Activated CD4-positive, alpha-beta T cell treated with anti-CD3 and anti-CD28 coated beads for 36 hours (primary cell): ENCODE measurements around the gene DST. TPM values are rescaled to one million over a fixed set of nuclear protein-coding genes. Genes with fewer than 3 reads are reported as not detected.

Experiments used
- ATAC-seq: fragments of 200-7000 bp; cut with Tn5 transposase; one replicate; pipeline ENCODE4 v1.10.0; 2021; ENCODE audit warnings: mild to moderate bottlenecking, moderate library complexity
- CTCF ChIA-PET: fragments of 350-600 bp; sonication (Branson Sonifier 250); formaldehyde crosslinking; loops from one replicate; lab custom pipeline; 2021; ENCODE audit warnings: antibody characterized with exemption; lab: Charles Lee
- POLR2A ChIA-PET: fragments of 350-600 bp; sonication (Branson Sonifier 250); formaldehyde crosslinking; loops from one replicate; lab custom pipeline; 2021; ENCODE audit warnings: antibody characterized with exemption, inconsistent platforms; lab: Charles Lee
- DNase-seq: peaks from one replicate; pipeline ENCODE4 v3.0.0-alpha.2; 2020
- H3K27ac Mint-ChIP-seq: one replicate; pipeline ENCODE4 v1.8.0; 2021; ENCODE audit warnings: mixed read lengths
- H3K27me3 Mint-ChIP-seq: one replicate; pipeline ENCODE4 v1.8.0; 2021; ENCODE audit warnings: mixed read lengths
- H3K36me3 Mint-ChIP-seq: one replicate; pipeline ENCODE4 v1.8.0; 2021; ENCODE audit warnings: low read depth, mixed read lengths
- H3K4me1 Mint-ChIP-seq: one replicate; pipeline ENCODE4 v1.8.0; 2021; ENCODE audit warnings: mixed read lengths
- H3K4me3 Mint-ChIP-seq: one replicate; pipeline ENCODE4 v1.8.0; 2021; ENCODE audit warnings: mild to moderate bottlenecking, moderate library complexity, mixed read lengths
- H3K9me3 Mint-ChIP-seq: one replicate; pipeline ENCODE4 v1.8.0; 2021; ENCODE audit warnings: low read depth, mixed read lengths
- intact Hi-C, 2 experiments: fragments of 100-400 bp; cut with DNase I in 1 of 2; cut with micrococcal nuclease in 1 of 2; formaldehyde crosslinking; loops; one replicate each; pipeline versions ENCODE4 v1.14.2 to v1.15.1; 2022 to 2024; cut with DNase I, micrococcal nuclease
- total RNA-seq, 2 experiments: library from RNA; stranded (reverse); gene quantifications; one replicate each; pipeline ENCODE4 v1.2.3, GENCODE V29; 2021

The DST gene
- total RNA-seq, 2 experiments from 2014 or later = 6.7 to 6.8 TPM

GRCh38 chr6:56620229-56620868 lies 22.3 kb downstream of the DST start:
- Mint-ChIP-seq H3K27ac (no peak overlapping the region), H3K36me3 (no peaks in the 10 kb centered on the region), H3K4me3 (no peak overlapping the region), H3K27me3 (no peaks in the 10 kb centered on the region), H3K9me3 (no peaks in the 10 kb centered on the region), H3K4me1 (no peaks in the 10 kb centered on the region)
- CTCF ChIA-PET = interaction anchor here (0.7 to 2.9 kb wide), 6 partner anchors 8 to 112 kb away, joined by 3 to 15 read pairs (median 5); no protein-coding TSS in a partner anchor
- ATAC-seq (no peak), DNase-seq (no peak)
- POLR2A ChIA-PET = no interaction called here
- intact Hi-C loops = no loop called here

DNA sequence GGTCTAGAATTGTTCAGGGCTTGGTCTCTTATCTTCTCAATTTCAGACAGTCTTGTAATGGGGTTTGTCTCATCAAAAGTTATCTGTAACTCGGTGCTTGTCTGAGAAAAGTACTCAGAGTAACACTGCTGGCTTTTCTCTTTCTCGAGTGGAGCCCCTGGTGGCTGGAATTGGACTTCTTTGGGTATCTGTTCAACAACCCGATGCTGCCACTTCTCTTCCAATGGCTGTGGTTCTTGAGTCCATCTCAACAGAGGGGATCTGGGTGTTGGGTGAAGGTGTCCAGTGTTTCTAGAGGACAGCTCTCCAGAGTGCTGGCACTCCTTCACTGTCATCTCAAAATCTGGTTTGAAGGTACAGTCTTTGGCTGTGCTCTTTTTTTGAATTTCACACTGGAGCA lies 24.6 kb downstream of the DST start:
- ATAC-seq (no peak), DNase-seq (peak; percentile 9)
- ChIA-PET POLR2A (no interaction called here), CTCF (interaction anchor here (1.0 to 2.9 kb wide), 5 partner anchors 9 to 23 kb away, joined by 4 to 15 read pairs (median 5); no protein-coding TSS in a partner anchor)
- H3K27ac Mint-ChIP-seq = no peak overlapping the region
- no peaks in the 10 kb centered on the region for H3K9me3 Mint-ChIP-seq
- intact Hi-C loops = no loop called here
- no peaks in the 10 kb centered on the region for H3K4me1 Mint-ChIP-seq
- no peaks in the 10 kb centered on the region for H3K36me3 Mint-ChIP-seq
- H3K27me3 Mint-ChIP-seq = peaks cover 5% of the 10 kb centered on the region
- no peak overlapping the region for H3K4me3 Mint-ChIP-seq

GRCh38 chr6:56616967-56617366 lies 25.7 kb downstream of the DST start:
- DNase-seq (no peak), ATAC-seq (no peak)
- CTCF ChIA-PET = interaction anchor here (1.2 kb wide), 1 partner anchor 19 kb away, joined by 3 read pairs; no protein-coding TSS in a partner anchor
- H3K4me3 Mint-ChIP-seq = no peak overlapping the region
- intact Hi-C loops = no loop called here
- no peaks in the 10 kb centered on the region for H3K36me3 Mint-ChIP-seq
- POLR2A ChIA-PET = no interaction called here
- no peaks in the 10 kb centered on the region for H3K4me1 Mint-ChIP-seq
- H3K9me3 Mint-ChIP-seq = no peaks in the 10 kb centered on the region
- H3K27ac Mint-ChIP-seq = no peak overlapping the region
- peaks cover 5% of the 10 kb centered on the region for H3K27me3 Mint-ChIP-seq

GRCh38 chr6:56613247-56613851 lies 29.3 kb downstream of the DST start:
- no peaks in the 10 kb centered on the region for H3K4me1 Mint-ChIP-seq
- no peak overlapping the region for H3K27ac Mint-ChIP-seq
- H3K9me3 Mint-ChIP-seq = no peaks in the 10 kb centered on the region
- ChIA-PET CTCF (interaction anchor here (0.9 kb wide), 1 partner anchor 13 kb away, joined by 3 read pairs; no protein-coding TSS in a partner anchor), POLR2A (no interaction called here)
- H3K27me3 Mint-ChIP-seq = peaks cover 5% of the 10 kb centered on the region
- intact Hi-C loops = no loop called here
- DNase-seq (no peak), ATAC-seq (no peak)
- no peak overlapping the region for H3K4me3 Mint-ChIP-seq
- H3K36me3 Mint-ChIP-seq = no peaks in the 10 kb centered on the region

DNA sequence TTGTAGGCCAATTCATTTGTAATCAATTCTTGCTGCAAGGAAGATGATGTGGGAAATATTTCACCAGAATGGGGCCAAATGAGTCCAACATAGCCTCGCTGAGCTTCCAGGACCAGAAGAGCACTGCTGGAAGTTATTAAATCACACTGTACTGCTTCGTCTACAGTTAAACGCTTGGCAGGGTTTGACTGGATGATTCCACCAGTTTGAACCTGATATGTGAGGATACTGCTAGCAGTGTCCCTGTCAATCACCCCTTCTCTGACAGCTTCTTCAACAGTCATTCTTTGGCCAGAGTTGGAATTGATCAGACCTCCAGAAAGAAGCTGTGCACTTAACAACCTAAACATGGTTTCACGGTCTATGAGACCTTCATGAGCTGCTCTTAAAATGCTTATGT lies 34.4 kb downstream of the DST start:
- Mint-ChIP-seq H3K27ac (no peak overlapping the region), H3K9me3 (no peaks in the 10 kb centered on the region), H3K27me3 (peaks cover 12% of the 10 kb centered on the region), H3K4me3 (no peak overlapping the region), H3K36me3 (no peaks in the 10 kb centered on the region), H3K4me1 (peaks cover 34% of the 10 kb centered on the region)
- CTCF ChIA-PET = interaction anchor here (1.4 to 3.5 kb wide), 3 partner anchors 9 to 14 kb away, joined by 3 to 15 read pairs (median 15); no protein-coding TSS in a partner anchor
- POLR2A ChIA-PET = no interaction called here
- no peak for DNase-seq
- no peak for ATAC-seq
- intact Hi-C loops = loop anchor here in 1 of 2 experiments (5.0 kb wide), 1 partner anchor 741 kb away; no protein-coding TSS in a partner anchor

GRCh38 chr6:56607111-56607752 lies 35.5 kb downstream of the DST start:
- ATAC-seq (peak; percentile 52), DNase-seq (no peak)
- intact Hi-C loops = loop anchor here in 1 of 2 experiments (5.0 kb wide), 1 partner anchor 740 kb away; no protein-coding TSS in a partner anchor
- H3K4me3 Mint-ChIP-seq = no peak overlapping the region
- H3K9me3 Mint-ChIP-seq = no peaks in the 10 kb centered on the region
- no peak overlapping the region for H3K27ac Mint-ChIP-seq
- H3K27me3 Mint-ChIP-seq = peaks cover 10% of the 10 kb centered on the region
- ChIA-PET POLR2A (interaction anchor here (1.2 kb wide), 1 partner anchor 13 kb away, joined by 5 read pairs; no protein-coding TSS in a partner anchor), CTCF (interaction anchor here (1.4 to 3.5 kb wide), 3 partner anchors 7 to 13 kb away, joined by 3 to 15 read pairs (median 15); no protein-coding TSS in a partner anchor)
- H3K4me1 Mint-ChIP-seq = peaks cover 34% of the 10 kb centered on the region
- no peaks in the 10 kb centered on the region for H3K36me3 Mint-ChIP-seq

- ATAC-seq = peak; percentile 59
- no peak for DNase-seq
- Mint-ChIP-seq H3K27me3 (peaks cover 10% of the 10 kb centered on the region), H3K4me1 (peaks cover 38% of the 10 kb centered on the region), H3K36me3 (no peaks in the 10 kb centered on the region), H3K9me3 (no peaks in the 10 kb centered on the region), H3K4me3 (no peak overlapping the region), H3K27ac (no peak overlapping the region)
- ChIA-PET CTCF (interaction anchor here (0.9 kb wide), 1 partner anchor 10 kb away, joined by 3 read pairs; no protein-coding TSS in a partner anchor), POLR2A (no interaction called here)
- intact Hi-C loops = loop anchor here (1.0 to 5.0 kb wide), 2 partner anchors 12 to 738 kb away; no protein-coding TSS in a partner anchor
Observed at GRCh38 chr6:56605435-56605834, 37.3 kb downstream of the DST start.

GRCh38 chr6:56604186-56604585 lies 38.5 kb downstream of the DST start:
- Mint-ChIP-seq H3K27ac (no peak overlapping the region), H3K27me3 (peaks cover 10% of the 10 kb centered on the region), H3K4me1 (peaks cover 38% of the 10 kb centered on the region), H3K36me3 (no peaks in the 10 kb centered on the region), H3K4me3 (no peak overlapping the region), H3K9me3 (no peaks in the 10 kb centered on the region)
- peak; percentile 72 for ATAC-seq
- POLR2A ChIA-PET = no interaction called here
- DNase-seq = peak; percentile 8
- CTCF ChIA-PET = interaction anchor here (0.6 to 2.8 kb wide), 2 partner anchors 10 to 35 kb away, joined by 3 to 23 read pairs; no protein-coding TSS in a partner anchor
- intact Hi-C loops = no loop called here

DNA sequence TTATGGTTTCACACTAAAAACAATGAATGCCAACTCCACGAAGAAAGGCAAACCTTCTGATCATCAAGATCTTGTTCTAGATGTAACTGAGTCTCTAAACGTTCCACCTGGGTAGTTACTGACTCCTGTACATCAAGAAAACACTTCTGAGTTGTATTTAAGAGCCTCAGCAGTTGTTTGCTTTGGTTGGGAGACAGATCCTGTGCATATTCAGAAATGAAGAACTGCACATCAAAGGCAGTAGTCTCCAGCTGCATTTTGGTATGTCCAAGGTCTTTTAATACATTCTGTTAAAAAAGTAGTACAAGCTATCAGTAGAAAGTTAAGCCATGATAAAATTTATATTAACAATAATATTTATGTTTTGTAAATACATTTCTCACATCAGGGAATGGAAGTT lies 41.3 kb downstream of the DST start:
- no peaks in the 10 kb centered on the region for H3K9me3 Mint-ChIP-seq
- DNase-seq (no peak), ATAC-seq (no peak)
- CTCF ChIA-PET = interaction anchor here (1.3 kb wide), 1 partner anchor 26 kb away, joined by 3 read pairs; no protein-coding TSS in a partner anchor
- no peaks in the 10 kb centered on the region for H3K36me3 Mint-ChIP-seq
- peaks cover 8% of the 10 kb centered on the region for H3K27me3 Mint-ChIP-seq
- POLR2A ChIA-PET = no interaction called here
- intact Hi-C loops = no loop called here
- H3K4me1 Mint-ChIP-seq = peaks cover 27% of the 10 kb centered on the region
- H3K4me3 Mint-ChIP-seq = no peak overlapping the region
- H3K27ac Mint-ChIP-seq = no peak overlapping the region

DNA sequence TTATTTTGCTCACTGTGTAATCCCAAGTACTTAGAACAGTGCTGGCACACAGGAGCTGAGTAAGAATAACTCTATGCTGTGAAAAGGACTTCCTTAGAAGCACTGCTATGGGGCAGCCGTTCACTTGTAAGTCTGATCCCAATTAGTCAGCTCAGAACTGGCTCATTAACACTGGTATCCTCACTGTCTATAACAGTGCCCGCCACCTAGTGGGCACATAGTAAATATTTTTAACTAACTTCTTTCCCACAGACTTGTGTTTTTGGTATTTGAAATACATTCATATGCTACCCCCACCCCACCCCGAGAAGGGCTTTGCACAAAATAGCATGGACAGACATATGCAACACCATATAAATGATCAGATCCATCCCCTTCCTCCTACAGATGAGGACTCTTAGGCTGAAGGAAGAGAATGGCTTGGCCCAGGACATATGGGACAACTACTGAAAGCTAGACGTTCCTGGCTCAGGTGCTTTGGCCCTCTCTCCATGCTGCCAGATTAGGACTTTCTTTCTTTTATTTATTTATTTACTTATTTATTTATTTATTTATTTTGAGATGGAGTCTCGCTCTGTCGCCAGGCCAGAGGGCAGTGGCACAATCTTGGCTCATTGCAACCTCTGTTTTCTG lies 47.1 kb downstream of the DST start:
- no peak overlapping the region for H3K4me3 Mint-ChIP-seq
- H3K27ac Mint-ChIP-seq = no peak overlapping the region
- H3K27me3 Mint-ChIP-seq = no peaks in the 10 kb centered on the region
- peaks cover 34% of the 10 kb centered on the region for H3K4me1 Mint-ChIP-seq
- H3K36me3 Mint-ChIP-seq = no peaks in the 10 kb centered on the region
- ChIA-PET POLR2A (no interaction called here), CTCF (interaction anchor here (0.8 to 5.1 kb wide), 16 partner anchors 8 to 252 kb away, joined by 3 to 33 read pairs (median 4); no protein-coding TSS in a partner anchor)
- peak; percentile 65 for ATAC-seq
- H3K9me3 Mint-ChIP-seq = no peaks in the 10 kb centered on the region
- peak; percentile 72 for DNase-seq
- intact Hi-C loops = loop anchor here in 1 of 2 experiments (2.0 kb wide), 1 partner anchor 53 kb away; no protein-coding TSS in a partner anchor
